ENCODE results near the gene MUC13.

- TF ChIP-seq CTCF (IDR thresholded peaks at IDR 0.05) (no peak), SIN3A (IDR thresholded peaks at IDR 0.05; ENCODE audit: borderline replicate concordance, insufficient read depth, low read depth, low read length) (no peak), REST (IDR thresholded peaks at IDR 0.05; ENCODE audit: insufficient read depth in 1 of 2, low read depth in 2 of 2, low read length in 1 of 2) (no peak), POLR2AphosphoS5 (IDR thresholded peaks at IDR 0.05; ENCODE audit: low read depth, low read length) (no peak)
These were observed 45.8 kb downstream of the MUC13 start for GRCh38 chr3:124888482-124889441.

Data from Panc1 (cell line).